T47D (cell line): ENCODE measurements around the gene STN1.

Experiments used
- DNase-seq, 2 experiments: peaks; one replicate each; pipeline versions ENCODE4 v3.0.0 to v3.0.0-alpha.2; 2011 to 2012; ENCODE audit warnings: low read depth in 1 of 2, low spot score in 1 of 2
- JUND ChIP-seq: IDR thresholded peaks from 2 replicates; pipeline ENCODE4 v1.6.1; 2012; ENCODE audit warnings: low read depth
- in situ Hi-C: cut with HindIII; loops from 2 replicates; pipeline ENCODE4 v1.10.0; 2016; ENCODE audit warnings: low sequenced_read_pairs, low pct_unique_long_range_greater_than_20kb

STN1 gene

DNA sequence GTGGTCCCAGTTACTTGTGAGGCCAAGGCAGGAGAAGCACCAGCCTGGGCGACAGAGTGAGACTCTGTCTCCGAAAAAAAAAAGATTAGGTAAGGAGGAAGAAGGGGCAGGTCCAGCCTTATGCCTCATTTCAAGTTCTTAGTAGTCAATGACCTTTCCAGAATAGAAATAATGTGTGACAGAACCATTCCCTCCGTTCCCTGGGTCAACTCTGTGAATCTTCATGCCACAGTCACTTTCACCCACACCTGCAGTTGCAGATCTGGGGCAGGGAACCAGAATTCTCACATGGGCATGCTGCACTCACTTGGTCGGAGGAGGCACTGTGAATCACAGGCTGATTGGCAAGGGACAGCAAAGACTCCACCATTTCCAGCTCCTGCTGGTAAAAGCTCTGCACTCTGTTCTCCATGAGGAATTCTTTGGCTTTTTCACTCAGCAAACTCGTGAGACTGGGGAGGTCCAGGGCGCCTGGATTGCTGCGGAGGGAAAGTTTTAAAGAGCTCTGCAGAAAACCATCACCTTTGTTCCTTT lies 20.7 kb downstream of the STN1 start:
- no peak for TF ChIP-seq JUND
- in situ Hi-C loops = no loop called here
- no peak for DNase-seq

DNA sequence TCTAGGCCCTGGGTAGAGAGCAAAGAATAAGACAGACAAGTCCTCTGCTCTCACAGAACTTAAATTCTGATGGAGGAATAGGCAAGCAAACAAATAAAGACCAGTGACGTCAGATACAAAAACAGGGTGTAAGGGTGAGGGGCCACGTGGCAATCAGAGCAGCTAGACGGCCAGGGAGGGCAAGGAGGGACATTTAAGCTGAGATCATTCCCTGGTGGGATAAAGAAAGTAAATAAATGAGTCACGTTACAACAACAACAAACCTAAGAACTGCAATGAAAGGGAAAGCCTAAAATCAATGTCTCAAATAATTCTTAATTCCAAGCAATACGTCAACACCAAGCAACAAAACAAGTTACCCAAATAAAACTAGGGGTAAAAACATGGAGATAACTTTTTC lies 21.8 kb downstream of the STN1 start:
- no peak for TF ChIP-seq JUND
- DNase-seq = no peak
- in situ Hi-C loops = no loop called here

DNA sequence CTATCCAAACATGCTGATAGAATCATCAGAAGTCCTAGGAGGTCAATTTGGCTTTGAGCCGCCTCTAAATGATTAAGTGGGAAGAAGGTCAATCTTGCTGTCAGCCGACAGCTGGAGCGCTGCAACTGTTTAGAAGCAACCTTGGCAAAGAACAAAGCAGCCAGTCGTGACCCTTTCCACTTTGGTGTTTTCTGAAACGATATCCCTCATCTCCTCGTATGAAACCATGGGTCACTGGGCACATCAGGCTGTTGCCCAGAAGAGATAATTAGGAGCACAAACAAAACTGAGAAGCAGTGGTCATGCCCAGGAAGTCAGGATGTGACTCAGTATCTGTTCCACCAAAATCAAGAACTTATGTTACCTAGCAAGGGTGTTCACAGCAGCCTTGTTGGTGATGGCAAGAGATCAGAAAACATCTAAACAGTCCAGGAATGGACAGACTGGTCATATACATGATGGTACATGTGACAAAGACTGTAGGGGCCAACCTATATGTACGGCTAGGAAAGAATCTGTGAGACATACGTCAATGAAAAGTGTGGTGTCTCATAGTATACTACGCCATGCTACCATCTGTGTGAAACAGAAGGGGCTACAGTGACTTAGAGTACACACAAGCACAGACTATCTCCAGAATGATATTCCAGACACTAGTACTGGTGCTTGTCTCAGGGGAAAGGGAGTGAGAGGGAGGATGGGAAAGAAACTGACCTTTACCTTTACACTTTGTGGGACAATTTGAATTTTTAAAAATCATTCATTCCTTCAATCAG lies 22.4 kb downstream of the STN1 start:
- TF ChIP-seq JUND = no peak
- DNase-seq = no peak
- in situ Hi-C loops = no loop called here

DNA sequence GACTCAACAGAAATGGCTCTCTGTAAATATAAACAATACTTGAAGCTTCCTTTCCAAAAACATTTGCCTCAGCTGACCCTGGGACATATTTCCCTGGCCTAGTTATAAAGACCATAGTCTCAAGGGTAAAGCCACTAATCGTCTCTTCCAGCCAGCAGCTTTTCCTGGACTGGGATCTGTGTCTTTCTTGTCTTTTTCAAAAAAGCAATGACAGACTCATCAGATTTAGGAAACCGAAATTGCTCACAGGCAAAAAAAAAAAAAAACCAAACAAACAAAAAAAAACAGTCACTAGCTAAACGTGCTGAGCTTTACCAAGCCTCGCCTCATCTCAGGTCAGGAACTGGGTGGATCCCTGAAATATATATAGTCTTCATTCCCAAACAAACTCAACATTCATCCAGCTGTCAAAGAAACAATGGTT lies 23.5 kb downstream of the STN1 start:
- in situ Hi-C loops = no loop called here
- no peak for TF ChIP-seq JUND
- no peak for DNase-seq

DNA sequence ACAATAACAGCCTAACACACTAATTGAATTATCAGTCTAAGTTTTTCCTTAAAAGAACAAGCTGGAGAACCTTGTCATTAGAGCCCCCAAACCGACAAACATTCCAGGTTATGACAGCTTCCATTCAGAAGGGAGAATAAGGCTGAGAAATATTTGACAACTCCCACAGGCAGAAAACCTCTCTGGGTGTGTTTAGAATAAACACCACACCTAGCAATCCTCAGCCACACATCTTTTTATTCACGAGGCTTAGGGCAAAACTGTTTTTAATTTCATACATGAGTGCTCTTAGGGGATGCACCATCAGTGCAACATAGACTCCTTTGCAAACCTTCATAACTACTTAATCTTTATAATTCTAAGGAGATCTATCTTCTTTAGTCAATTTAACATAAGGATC lies 24.2 kb downstream of the STN1 start:
- in situ Hi-C loops = no loop called here
- no peak for TF ChIP-seq JUND
- DNase-seq = no peak

DNA sequence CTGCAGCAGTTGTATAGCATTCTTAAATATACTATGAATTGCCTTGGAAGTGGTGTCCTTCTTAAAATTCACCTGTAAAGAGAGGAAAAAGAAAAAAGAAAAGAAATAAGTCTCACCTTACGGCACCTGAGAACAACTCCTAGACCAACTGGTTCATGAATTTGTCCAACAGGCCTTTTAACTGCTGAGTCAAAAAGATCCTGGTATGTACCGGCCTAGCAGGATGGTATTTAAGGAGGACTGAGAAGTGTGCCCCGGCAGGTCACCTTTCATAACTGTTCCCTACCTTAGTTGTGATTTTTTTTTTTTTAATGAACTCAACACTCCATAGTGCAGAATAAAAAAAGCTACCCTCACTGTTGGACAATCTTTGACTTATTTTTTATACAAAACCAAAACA lies 25.8 kb downstream of the STN1 start:
- in situ Hi-C loops = no loop called here
- no peak for TF ChIP-seq JUND
- peak in 1 of 2 experiments; percentile 56 for DNase-seq

DNA sequence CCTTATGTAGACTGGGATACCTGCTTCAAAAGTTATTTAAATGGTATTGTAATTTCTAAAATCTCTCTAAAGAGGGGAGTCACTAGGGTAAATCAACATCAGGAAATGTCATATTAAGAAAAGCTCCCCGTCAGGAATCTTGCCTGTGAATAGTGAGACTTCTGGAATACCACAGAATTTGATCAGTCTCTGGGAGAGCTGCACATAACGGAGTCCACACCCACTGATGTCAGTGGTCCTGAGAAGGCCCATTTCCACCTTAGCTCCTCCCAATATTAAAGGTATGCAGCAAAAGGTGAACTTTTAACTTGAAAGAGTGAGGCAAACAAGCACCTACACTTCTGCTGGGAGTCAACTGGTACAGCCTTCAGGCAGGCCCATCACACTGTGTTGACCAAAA lies 27.3 kb downstream of the STN1 start:
- in situ Hi-C loops = no loop called here
- TF ChIP-seq JUND = no peak
- peak in 1 of 2 experiments; percentile 13 for DNase-seq

DNA sequence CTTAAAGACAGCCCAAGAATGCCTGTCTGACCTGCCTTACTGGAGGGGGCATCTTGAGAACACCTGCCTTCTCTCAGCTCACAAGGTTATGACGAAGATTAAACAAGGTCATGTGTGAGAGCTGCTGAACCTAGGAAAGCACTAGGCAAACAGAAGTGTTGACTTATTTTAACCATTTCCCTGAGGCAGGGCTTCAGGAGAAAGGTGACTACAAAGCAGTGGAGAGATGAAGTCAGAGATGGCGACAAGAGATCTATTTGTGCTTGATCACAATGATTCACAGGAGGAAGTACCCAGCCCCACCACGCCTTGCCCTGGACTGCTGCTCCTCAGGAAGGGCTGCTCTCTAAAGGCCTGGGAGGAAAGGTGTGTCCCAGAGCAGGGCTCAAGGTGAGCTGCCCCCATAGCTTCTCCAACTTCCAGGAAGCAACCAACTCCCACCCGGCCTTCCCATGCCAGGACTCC lies 27.8 kb downstream of the STN1 start:
- in situ Hi-C loops = no loop called here
- peak; percentile 11 to 83 for DNase-seq
- no peak for TF ChIP-seq JUND

DNA sequence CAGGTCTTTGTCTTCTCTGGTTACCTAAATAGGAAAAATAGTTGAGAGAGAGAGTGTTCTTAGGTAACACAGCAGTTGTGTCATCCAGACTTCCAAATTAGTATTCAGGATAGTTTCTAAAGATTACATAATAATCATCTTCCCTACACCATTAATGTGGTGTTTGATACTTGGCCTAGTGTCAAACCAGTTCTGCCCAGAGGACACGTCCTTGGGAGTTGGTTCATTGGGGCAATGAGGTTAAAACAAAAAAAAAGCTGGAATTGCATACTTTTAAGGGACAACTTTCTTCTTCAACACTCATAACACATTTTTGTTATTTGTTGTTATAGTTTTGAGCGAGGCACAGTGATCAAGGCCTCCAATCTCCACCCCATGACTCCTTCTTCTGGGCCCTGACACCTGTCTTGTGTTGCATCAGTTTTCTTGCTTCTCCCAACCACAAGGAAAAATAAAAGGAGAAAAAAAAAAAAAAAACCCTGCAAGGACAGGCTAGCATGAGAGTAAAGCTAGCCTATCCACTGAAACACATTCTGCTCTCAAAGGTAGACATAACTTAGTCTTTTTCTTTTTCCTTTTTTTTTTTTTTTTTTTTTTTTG lies 28.8 kb downstream of the STN1 start:
- no peak for TF ChIP-seq JUND
- no peak for DNase-seq
- in situ Hi-C loops = no loop called here

DNA sequence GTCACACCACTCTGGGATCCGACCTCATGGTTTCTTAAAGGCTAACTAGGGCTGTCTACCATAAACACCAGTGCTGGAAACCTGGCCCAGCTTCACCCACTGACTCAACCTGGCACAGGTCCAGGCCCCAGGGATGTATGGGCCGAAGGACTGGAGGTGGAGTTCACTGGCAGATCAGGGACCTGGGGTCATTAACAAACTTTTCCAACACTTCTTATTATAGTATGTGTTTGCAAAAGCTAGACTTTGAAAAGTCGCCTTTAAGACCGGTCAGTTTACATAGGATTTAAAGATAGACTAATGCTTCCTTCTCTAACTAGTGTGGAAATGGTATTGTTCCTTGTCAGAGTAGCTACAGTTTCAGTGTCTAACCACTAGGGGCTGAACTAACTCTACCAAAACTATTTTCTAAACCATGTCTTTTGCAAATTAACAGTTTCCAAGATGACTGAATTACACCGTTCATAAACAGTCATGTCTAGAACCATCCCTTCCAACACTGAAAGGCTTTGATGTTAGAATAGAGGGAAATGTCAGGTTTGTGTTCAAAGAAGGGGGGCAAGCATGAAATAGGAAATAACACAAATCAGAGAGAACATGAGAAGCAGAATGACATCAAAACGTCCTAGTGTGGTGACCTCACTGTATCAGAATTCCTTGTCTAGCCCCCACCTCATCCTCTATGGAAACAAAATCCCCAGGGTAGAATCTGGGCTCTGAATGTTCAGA lies 29.7 kb downstream of the STN1 start:
- in situ Hi-C loops = no loop called here

DNA sequence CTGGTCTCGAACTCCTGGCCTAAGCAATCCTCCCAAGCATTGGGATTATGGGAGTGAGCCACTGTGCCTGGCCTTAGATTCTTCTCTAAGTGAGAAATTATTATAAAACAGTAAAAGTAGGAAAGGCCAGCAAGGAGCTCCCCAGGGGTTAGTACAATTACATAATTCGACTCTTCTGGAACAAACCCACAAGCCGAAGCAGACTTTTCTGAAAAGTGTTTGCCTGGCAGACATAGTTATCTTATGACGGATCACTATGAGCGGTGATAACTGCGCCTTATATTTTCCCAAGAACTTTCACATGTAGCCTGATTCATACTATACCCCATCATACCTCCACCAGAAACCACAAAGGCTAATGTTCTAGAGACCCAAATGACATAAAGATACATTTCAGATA lies 32.4 kb downstream of the STN1 start:
- in situ Hi-C loops = no loop called here
- no peak for TF ChIP-seq JUND
- no peak for DNase-seq

More for the DNA sequence above, 29.7 kb downstream of the STN1 start:
- TF ChIP-seq JUND = no peak
- peak; percentile 25 to 61 for DNase-seq

DNA sequence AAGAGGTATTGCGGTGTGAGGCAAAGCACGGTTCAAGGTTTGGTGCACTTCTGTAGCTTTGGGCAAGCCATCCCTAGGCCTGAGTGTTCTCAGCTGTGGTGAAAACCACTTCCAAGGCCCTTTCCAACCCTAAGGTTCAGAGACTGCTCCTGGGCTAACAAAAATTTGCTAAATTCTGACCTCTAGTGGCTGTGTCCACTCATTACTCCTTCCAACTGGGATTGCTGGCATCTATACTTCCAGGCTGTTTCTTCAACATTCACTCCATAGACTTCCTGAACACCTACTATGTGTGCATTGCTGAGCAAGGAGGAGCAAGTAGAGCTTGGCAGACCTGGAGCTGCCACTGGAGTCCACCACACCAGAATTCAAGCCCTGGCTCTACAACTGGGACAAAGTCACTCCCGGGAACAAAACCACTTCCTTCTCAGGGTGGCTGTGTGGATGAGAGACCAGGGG lies 33.3 kb downstream of the STN1 start:
- peak; percentile 48 to 65 for DNase-seq
- in situ Hi-C loops = no loop called here
- TF ChIP-seq JUND = no peak
